B cell (primary cell): ENCODE data around the gene STK24. TPM values are rescaled to one million over a fixed set of nuclear protein-coding genes. Genes with fewer than 3 reads are reported as not detected.

ENCODE experiments used
- ATAC-seq: fragments of 200-7000 bp; cut with Tn5 transposase; one replicate; pipeline ENCODE4 v1.10.0; 2021; ENCODE audit warnings: low read depth, mild to moderate bottlenecking, moderate number of reproducible peaks, moderate library complexity
- CTCF ChIA-PET: fragments of 350-600 bp; sonication (Branson Sonifier 250); formaldehyde crosslinking; loops from one replicate; lab custom pipeline; 2021; ENCODE audit warnings: antibody characterized with exemption, inconsistent platforms; lab: Charles Lee
- POLR2A ChIA-PET: fragments of 350-600 bp; sonication (Branson Sonifier 250); formaldehyde crosslinking; loops from one replicate; lab custom pipeline; 2021; ENCODE audit warnings: antibody characterized with exemption; lab: Charles Lee
- DNase-seq: peaks from one replicate; pipeline ENCODE4 v3.0.0; 2013
- H2AFZ ChIP-seq: 2 replicates; pipeline ENCODE4 v1.6.1; 2012; ENCODE audit warnings: mild to moderate bottlenecking, low read depth, low read length; ENCODE audit not compliant: insufficient read depth, poor library complexity, severe bottlenecking
- H3K27ac ChIP-seq, 2 donors: 1 replicate in 1 of 2; 2 replicates in 1 of 2; pipeline ENCODE4 v1.5.1; 2012 to 2013; ENCODE audit warnings: low read length in 2 of 2, mild to moderate bottlenecking in 2 of 2, moderate library complexity in 1 of 2
- H3K27me3 ChIP-seq, 4 experiments: fragments of 200-600 bp in 1 of 4; sonication (generic) in 1 of 4; replicated peaks in 1 of 4; 1 replicate in 2 of 4; 2 replicates in 2 of 4; pipeline versions ENCODE4 v1.6.1 to v1.7.0; 2013 to 2016; ENCODE audit warnings: low read length in 3 of 4, mild to moderate bottlenecking in 2 of 4, mixed read lengths in 1 of 4, moderate library complexity in 1 of 4; ENCODE audit not compliant: insufficient read depth in 4 of 4, control insufficient read depth in 3 of 4; ENCODE audit errors: control extremely low read depth in 1 of 4
- H3K36me3 ChIP-seq, 2 experiments: replicated peaks in 1 of 2; 1 replicate in 1 of 2; 2 replicates in 1 of 2; pipeline versions ENCODE4 v1.6.1 to v1.7.1; 2013; ENCODE audit warnings: low read length in 1 of 2; ENCODE audit not compliant: insufficient read depth in 2 of 2, control insufficient read depth in 1 of 2; ENCODE audit errors: control extremely low read depth in 1 of 2, extremely low read depth in 1 of 2
- H3K4me1 ChIP-seq, 2 donors: fragments of 200-600 bp in 1 of 2; sonication (generic) in 1 of 2; 1 replicate in 1 of 2; 2 replicates in 1 of 2; pipeline versions ENCODE4 v1.5.1 to v1.6.1; 2013 to 2017; ENCODE audit warnings: low read length in 2 of 2; ENCODE audit not compliant: control insufficient read depth in 2 of 2, insufficient read depth in 2 of 2
- H3K4me2 ChIP-seq: replicated peaks from 2 replicates; pipeline ENCODE3; 2012; ENCODE audit warnings: mild to moderate bottlenecking, low read depth, low read length; ENCODE audit not compliant: poor library complexity, severe bottlenecking
- H3K4me3 ChIP-seq, 5 experiments: fragments of 200-600 bp in 1 of 5; sonication (generic) in 1 of 5; 1 replicate in 3 of 5; 2 replicates in 2 of 5; pipeline versions ENCODE4 v1.5.1 to v1.7.0; 2011 to 2016; ENCODE audit warnings: low read length in 4 of 5, mild to moderate bottlenecking in 4 of 5, low read depth in 2 of 5, control low read depth in 1 of 5, moderate library complexity in 1 of 5; ENCODE audit not compliant: insufficient read depth in 1 of 5; ENCODE audit errors: control extremely low read depth in 1 of 5, extremely low read depth in 1 of 5
- H3K79me2 ChIP-seq: fragments of 200-600 bp; sonication (generic); one replicate; pipeline ENCODE4 v1.6.0; 2016; ENCODE audit warnings: low read length; ENCODE audit not compliant: control insufficient read depth, insufficient read depth
- H3K9ac ChIP-seq: fragments of 200-600 bp; sonication (generic); 2 replicates; pipeline ENCODE4 v1.6.1; 2017; ENCODE audit warnings: mild to moderate bottlenecking, low read length, moderate library complexity
- H3K9me3 ChIP-seq, 3 donors: one replicate each; pipeline versions ENCODE4 v1.6.1 to v1.7.1; 2013; ENCODE audit warnings: low read length in 2 of 3; ENCODE audit not compliant: control insufficient read depth in 2 of 3, insufficient read depth in 1 of 3; ENCODE audit errors: control extremely low read depth in 1 of 3
- H4K20me1 ChIP-seq: 2 replicates; pipeline ENCODE4 v1.6.0; 2012; ENCODE audit warnings: mild to moderate bottlenecking, low read length; ENCODE audit not compliant: insufficient read depth, control insufficient read depth, poor library complexity, severe bottlenecking
- H3K27ac Mint-ChIP-seq: one replicate; pipeline ENCODE4 v1.8.0; 2021; ENCODE audit warnings: mixed read lengths
- H3K27me3 Mint-ChIP-seq: one replicate; pipeline ENCODE4 v1.8.0; 2021; ENCODE audit warnings: mixed read lengths
- H3K4me1 Mint-ChIP-seq: one replicate; pipeline ENCODE4 v1.8.0; 2021; ENCODE audit warnings: mixed read lengths
- H3K4me3 Mint-ChIP-seq: one replicate; pipeline ENCODE4 v1.8.0; 2021; ENCODE audit warnings: mixed read lengths
- H3K9me3 Mint-ChIP-seq: one replicate; pipeline ENCODE4 v1.8.0; 2022; ENCODE audit warnings: mixed read lengths; ENCODE audit not compliant: insufficient read depth
- CTCF ChIP-seq: fragments of 200-600 bp; IDR thresholded peaks from one replicate; pipeline ENCODE4 v1.8.0; 2022; ENCODE audit warnings: antibody characterized with exemption, mild to moderate bottlenecking
- EZH2 ChIP-seq: IDR thresholded peaks from 2 replicates; pipeline ENCODE4 v1.6.1; 2012; ENCODE audit warnings: borderline replicate concordance, low read depth, mild to moderate bottlenecking, moderate library complexity, low read length; ENCODE audit not compliant: insufficient read depth, poor library complexity, severe bottlenecking
- WGBS: methylation state at CpG from one replicate; pipeline ENCODE4 v1.1.5; 2013; ENCODE audit warnings: missing lambda C conversion rate; ENCODE audit not compliant: insufficient coverage; 5-methylcytosine and 5-hydroxymethylcytosine counted together
- intact Hi-C: fragments of 100-400 bp; cut with micrococcal nuclease; formaldehyde crosslinking; loops from one replicate; pipeline ENCODE4 v1.10.0; 2022
- polyA plus RNA-seq: library from polyadenylated mRNA; depleted of rRNA; stranded (reverse); fragments of >200 nt; gene quantifications from 2 replicates; pipeline ENCODE4 v1.2.3, GENCODE V29; 2012
- total RNA-seq, 2 donors: library from RNA; stranded (reverse); fragments of 120-200 nt in 1 of 2; gene quantifications; 1 replicate in 1 of 2; 2 replicates in 1 of 2; pipeline versions ENCODE4 v1.2.3 to v1.2.4, GENCODE V29; 2013 to 2022

The STK24 gene
- total and polyA plus RNA-seq, 2 donors (not counting 1 experiment from before 2014, with no cell fraction given), result 47.2 to 117 TPM

- no peaks in the 10 kb centered on the region for H3K27me3 Mint-ChIP-seq
- Histone ChIP-seq H3K36me3 (peaks cover 0 to 24% of the 10 kb centered on the region in 2 experiments), H3K27ac (no peak overlapping the region), H3K9me3 (no peaks in the 10 kb centered on the region), H3K9ac (no peak overlapping the region), H3K4me2 (no peak overlapping the region), H4K20me1 (peaks cover 98% of the 10 kb centered on the region), H2AFZ (no peak overlapping the region), H3K4me1 (peaks cover 38 to 65% of the 10 kb centered on the region in 2 donors), H3K27me3 (no peaks in the 10 kb centered on the region), H3K4me3 (no peak overlapping the region), H3K79me2 (peaks cover 96% of the 10 kb centered on the region)
- H3K9me3 Mint-ChIP-seq, result no peaks in the 10 kb centered on the region
- H3K27ac Mint-ChIP-seq, result peak overlapping the region; percentile 10
- ATAC-seq, result no peak
- CTCF ChIA-PET, result interaction anchor here (0.7 to 4.8 kb wide), 6 partner anchors 17 to 186 kb away, joined by 3 to 40 read pairs (median 4); no protein-coding TSS in a partner anchor
- DNase-seq, result no peak
- WGBS, result 87% methylated on average over 27 of the region's 28 CpGs
- no peak overlapping the region for H3K4me3 Mint-ChIP-seq
- POLR2A ChIA-PET, result no interaction called here
- TF ChIP-seq EZH2 (no peak), CTCF (no peak)
- intact Hi-C loops, result no loop called here
- peaks cover 79% of the 10 kb centered on the region for H3K4me1 Mint-ChIP-seq
Observed at GRCh38 chr13:98482476-98483444, 94.1 kb downstream of the STK24 start.
